Sigmoid colon (tissue), 7 donors: ENCODE data around the gene GPR68. TPM values are rescaled to one million over a fixed set of nuclear protein-coding genes. Genes with fewer than 3 reads are reported as not detected.

ENCODE experiments used
- DNase-seq: peaks from one replicate; pipeline ENCODE4 v3.0.0-alpha.2; 2019
- H3K27ac ChIP-seq, 4 donors: fragments of 200-600 bp; sonication (generic); one replicate each; pipeline ENCODE4 v1.5.1; 2016 to 2019; ENCODE audit warnings: mild to moderate bottlenecking in 1 of 4
- H3K27me3 ChIP-seq, 3 donors: fragments of 200-600 bp; sonication (generic); one replicate each; pipeline ENCODE4 v1.5.1; 2019; ENCODE audit warnings: mild to moderate bottlenecking in 1 of 3
- H3K36me3 ChIP-seq, 4 donors: fragments of 200-600 bp; sonication (generic); one replicate each; pipeline ENCODE4 v1.5.1; 2016 to 2019
- H3K4me1 ChIP-seq, 4 donors: fragments of 200-600 bp; sonication (generic); one replicate each; pipeline ENCODE4 v1.5.1; 2017 to 2019
- H3K4me3 ChIP-seq, 4 donors: fragments of 200-600 bp; sonication (generic); one replicate each; pipeline ENCODE4 v1.5.1; 2017 to 2019; ENCODE audit warnings: mild to moderate bottlenecking in 2 of 4, moderate library complexity in 1 of 4
- H3K9me3 ChIP-seq, 4 donors: fragments of 200-600 bp in 3 of 4; sonication (generic) in 3 of 4; one replicate each; pipeline versions ENCODE4 v1.5.1 to v1.6.1; 2013 to 2019
- CTCF ChIP-seq, 4 experiments: fragments of 450-650 bp in 3 of 4; fragments of 200-600 bp in 1 of 4; IDR thresholded peaks; one replicate each; pipeline ENCODE4 v1.5.1; 2016 to 2019; ENCODE audit warnings: antibody characterized with exemption in 4 of 4, mild to moderate bottlenecking in 3 of 4, moderate library complexity in 2 of 4
- EP300 ChIP-seq, 4 donors: sonication (generic); formaldehyde crosslinking; IDR thresholded peaks; one replicate each; pipeline ENCODE4 v1.6.1; 2017; ENCODE audit warnings: antibody characterized with exemption in 4 of 4
- POLR2A ChIP-seq, 2 donors: fragments of 450-650 bp; IDR thresholded peaks; one replicate each; pipeline ENCODE4 v1.6.1; 2016; ENCODE audit warnings: antibody characterized with exemption in 2 of 2, mild to moderate bottlenecking in 2 of 2, moderate library complexity in 2 of 2
- POLR2AphosphoS5 ChIP-seq, 4 donors: sonication (generic); formaldehyde crosslinking; IDR thresholded peaks; one replicate each; pipeline ENCODE4 v1.6.1; 2017; ENCODE audit warnings: antibody characterized with exemption in 4 of 4
- WGBS, 2 donors: extraction: QIAGEN DNeasy Blood & Tissue Kit; methylation state at CpG; one replicate each; pipeline ENCODE4 v1.1.7; 2013; 5-methylcytosine and 5-hydroxymethylcytosine counted together
- intact Hi-C: fragments of 100-400 bp; cut with DNase I; formaldehyde crosslinking; loops from one replicate; pipeline ENCODE4 v1.15.1; 2023
- polyA plus RNA-seq, 3 donors: library from polyadenylated mRNA; stranded (reverse); fragments of 200-250 nt; gene quantifications; one replicate each; pipeline ENCODE4 v1.2.3, GENCODE V29; 2013
- total RNA-seq, 4 donors: library from RNA; depleted of rRNA; stranded (reverse); fragments of >200 nt; gene quantifications; one replicate each; pipeline ENCODE4 v1.1.0, GENCODE V29; 2016
- donor health status: healthy with polysubstance abuse.
- donor health status: Bipolar disorder and iron deficiency.
- donor health status: healthy.

Gene GPR68
- total and polyA plus RNA-seq, 7 donors = 0.46 to 1.7 (median 1.2) TPM; not detected in 1

GRCh38 chr14:91286530-91286937 is 42.0 kb upstream of the GPR68 start:
- H3K4me3 ChIP-seq = no peak overlapping the region
- no peaks in the 10 kb centered on the region for H3K27me3 ChIP-seq
- intact Hi-C loops = loop anchor here (1.0 to 10.0 kb wide), 3 partner anchors 109 to 384 kb away; partner anchors contain the start of gene RPS6KA5
- peak; percentile 81 to 95 (median 90) for TF ChIP-seq CTCF (IDR thresholded peaks at IDR 0.05)
- TF ChIP-seq POLR2A (IDR thresholded peaks at IDR 0.05) = no peak
- no peaks in the 10 kb centered on the region for H3K9me3 ChIP-seq
- WGBS, 2 donors = 53 to 54% methylated on average over 7 of the region's 7 CpGs
- H3K4me1 ChIP-seq = peaks cover 0 to 31% (median 26%) of the 10 kb centered on the region in 4 donors
- H3K36me3 ChIP-seq = no peaks in the 10 kb centered on the region
- DNase-seq = peak; percentile 83
- no peak overlapping the region for H3K27ac ChIP-seq

- H3K9me3 ChIP-seq = no peaks in the 10 kb centered on the region
- no peak for DNase-seq
- peak overlapping the region in 3 of 4 donors; percentile 55 to 73 (median 56) for H3K27ac ChIP-seq
- no peaks in the 10 kb centered on the region for H3K36me3 ChIP-seq
- H3K4me3 ChIP-seq = no peak overlapping the region
- intact Hi-C loops = loop anchor here (5.0 to 10.0 kb wide), 2 partner anchors 220 to 383 kb away; partner anchors contain the start of gene RPS6KA5
- H3K27me3 ChIP-seq = no peaks in the 10 kb centered on the region
- peaks cover 0 to 31% (median 26%) of the 10 kb centered on the region in 4 donors for H3K4me1 ChIP-seq
- TF ChIP-seq EP300 (IDR thresholded peaks at IDR 0.05) = peak in 2 of 4 donors; percentile 2 to 64
- no peak for TF ChIP-seq POLR2A (IDR thresholded peaks at IDR 0.05)
- no peak for TF ChIP-seq CTCF (IDR thresholded peaks at IDR 0.05)
- peak; percentile 75 to 91 (median 82) for TF ChIP-seq POLR2AphosphoS5 (IDR thresholded peaks at IDR 0.05)
- WGBS, 2 donors = 55 to 76% methylated on average over 14 of the region's 14 CpGs
Measured at GRCh38 chr14:91284791-91285548, 40.5 kb upstream of the GPR68 start.

GRCh38 chr14:91284146-91284790 is 39.8 kb upstream of the GPR68 start:
- peaks cover 0 to 31% (median 26%) of the 10 kb centered on the region in 4 donors for H3K4me1 ChIP-seq
- H3K4me3 ChIP-seq = no peak overlapping the region
- no peaks in the 10 kb centered on the region for H3K36me3 ChIP-seq
- no peak for TF ChIP-seq CTCF (IDR thresholded peaks at IDR 0.05)
- TF ChIP-seq POLR2A (IDR thresholded peaks at IDR 0.05) = no peak
- TF ChIP-seq POLR2AphosphoS5 (IDR thresholded peaks at IDR 0.05) = peak in 1 of 4 donors; percentile 11
- no peak for DNase-seq
- no peaks in the 10 kb centered on the region for H3K9me3 ChIP-seq
- WGBS, 2 donors = 92 to 93% methylated on average over 13 of the region's 13 CpGs
- H3K27me3 ChIP-seq = no peaks in the 10 kb centered on the region
- intact Hi-C loops = loop anchor here (10.0 kb wide), 1 partner anchor 219 kb away; the partner anchor contains the start of gene RPS6KA5
- H3K27ac ChIP-seq = peak overlapping the region in 3 of 4 donors; percentile 55 to 73 (median 56)

GRCh38 chr14:91283666-91284065 is 39.2 kb upstream of the GPR68 start:
- H3K4me3 ChIP-seq = no peak overlapping the region
- 94 to 97% methylated on average over 4 of the region's 4 CpGs for WGBS, 2 donors
- TF ChIP-seq POLR2A (IDR thresholded peaks at IDR 0.05) = no peak
- no peak for TF ChIP-seq POLR2AphosphoS5 (IDR thresholded peaks at IDR 0.05)
- no peak for TF ChIP-seq EP300 (IDR thresholded peaks at IDR 0.05)
- no peak for TF ChIP-seq CTCF (IDR thresholded peaks at IDR 0.05)
- H3K36me3 ChIP-seq = no peaks in the 10 kb centered on the region
- peak overlapping the region in 3 of 4 donors; percentile 55 to 73 (median 56) for H3K27ac ChIP-seq
- no peaks in the 10 kb centered on the region for H3K9me3 ChIP-seq
- H3K4me1 ChIP-seq = peaks cover 0 to 31% (median 26%) of the 10 kb centered on the region in 4 donors
- intact Hi-C loops = loop anchor here (10.0 kb wide), 1 partner anchor 219 kb away; the partner anchor contains the start of gene RPS6KA5
- H3K27me3 ChIP-seq = no peaks in the 10 kb centered on the region
- DNase-seq = no peak
